ENCODE data around the gene AVP.
"Not testable (repeated sequence)": the region's sequence is repeated elsewhere in the genome, so short reads cannot be mapped to it uniquely, and the experiment has no call there.

AVP gene

DNA sequence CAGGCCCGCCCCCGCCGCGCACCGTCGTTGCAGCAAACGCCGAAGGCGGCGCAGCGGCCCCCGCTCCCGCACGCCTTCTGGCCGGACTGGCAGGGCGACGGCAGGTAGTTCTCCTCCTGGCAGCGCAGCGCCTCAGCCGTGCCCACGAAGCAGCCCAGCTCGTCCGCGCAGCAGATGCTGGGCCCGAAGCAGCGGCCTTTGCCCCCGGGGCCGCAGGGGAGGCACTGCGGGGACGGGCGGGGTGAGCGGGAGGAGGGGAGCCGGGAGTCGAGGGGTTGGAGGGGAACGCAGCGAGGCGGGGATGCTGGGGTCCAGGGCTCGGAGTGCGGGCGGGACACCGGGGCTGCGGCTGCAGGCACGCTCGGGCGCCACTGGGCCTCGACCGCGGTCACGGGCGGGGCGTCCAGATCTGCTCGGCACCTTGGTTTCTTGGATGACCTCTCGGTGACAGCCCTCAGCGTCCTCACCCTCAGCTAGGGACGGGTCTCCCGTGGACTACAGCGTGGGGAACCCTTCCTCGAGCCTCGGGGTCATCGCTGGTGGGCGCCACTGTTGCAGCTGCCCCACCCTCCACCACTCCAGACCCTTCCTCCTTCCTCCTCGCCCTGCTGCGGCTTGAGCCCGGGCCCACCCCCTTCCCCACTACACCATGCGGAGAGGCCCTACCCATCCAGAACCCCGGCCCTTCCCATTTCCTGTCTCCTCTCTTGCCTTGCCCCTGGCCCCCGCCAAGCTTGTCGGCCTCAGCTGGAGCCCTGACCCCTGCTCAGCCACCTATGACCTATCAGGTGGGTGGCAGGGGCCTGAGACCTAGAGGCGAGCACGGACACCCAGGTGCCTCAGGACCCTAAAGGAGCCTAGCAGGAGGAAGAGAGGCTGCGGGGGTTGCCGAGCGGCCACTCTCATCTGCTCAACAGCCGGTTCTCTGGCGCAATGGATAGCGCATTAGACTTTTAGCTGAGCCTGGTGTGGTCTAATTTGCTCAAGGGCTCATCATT, 1.3 kb downstream of the AVP start:
- peak overlapping the region; percentile 17 to 53 for H3K4me3 ChIP-seq (ENCODE audit: low read depth in 1 of 2, low read length in 1 of 2)
- H3K36me3 ChIP-seq = no peaks in the 10 kb centered on the region
- no peaks in the 10 kb centered on the region for H3K9me3 ChIP-seq
- TF ChIP-seq CTCF (IDR thresholded peaks at IDR 0.05) = no peak
- H3K27ac ChIP-seq = no peak overlapping the region
- H3K4me1 ChIP-seq (ENCODE audit: control insufficient read depth in 1 of 2, insufficient read depth in 1 of 2, low read depth in 1 of 2, low read length in 1 of 2) = peaks cover 11 to 29% of the 10 kb centered on the region in 2 experiments
- H3K27me3 ChIP-seq = peaks cover 93% of the 10 kb centered on the region

DNA sequence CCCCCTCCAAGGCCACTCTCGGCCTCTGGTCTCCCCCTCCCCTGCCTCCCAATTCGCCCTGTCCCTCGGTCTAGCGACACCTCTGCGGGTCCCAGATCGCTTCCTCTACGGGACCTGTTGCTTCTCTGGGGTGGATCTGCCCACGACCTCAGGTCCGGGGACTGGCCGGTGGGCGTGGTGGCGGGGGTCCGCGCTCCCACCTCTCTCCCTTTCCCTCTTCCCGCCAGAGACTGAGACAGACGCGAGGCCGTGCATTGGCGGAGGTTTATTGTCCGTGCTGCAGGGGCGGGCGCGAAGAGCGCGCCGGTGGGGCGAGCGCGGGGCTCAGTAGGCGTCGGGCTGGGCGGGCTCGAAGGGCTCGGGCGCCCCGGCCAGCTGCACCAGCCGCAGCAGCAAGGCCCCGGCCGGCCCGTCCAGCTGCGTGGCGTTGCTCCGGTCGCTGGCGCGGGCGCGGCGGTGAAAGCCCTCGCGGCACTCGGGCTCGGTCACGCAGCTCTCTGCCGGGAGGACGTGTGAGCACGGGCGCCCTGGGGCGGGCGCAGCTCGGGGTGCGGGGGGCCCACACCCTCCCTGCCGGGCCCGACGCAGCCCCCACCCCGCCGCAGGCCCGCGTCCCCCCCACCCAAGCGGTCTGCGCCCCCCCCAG, 2.1 kb downstream of the AVP start:
- TF ChIP-seq CTCF (IDR thresholded peaks at IDR 0.05) = no peak
- Histone ChIP-seq H3K27me3 (peaks cover 94% of the 10 kb centered on the region), H3K4me3 (ENCODE audit: low read depth in 1 of 2, low read length in 1 of 2) (peak overlapping the region; percentile 15 to 53), H3K4me1 (ENCODE audit: control insufficient read depth in 1 of 2, insufficient read depth in 1 of 2, low read depth in 1 of 2, low read length in 1 of 2) (peaks cover 15 to 36% of the 10 kb centered on the region in 2 experiments), H3K27ac (no peak overlapping the region), H3K9me3 (no peaks in the 10 kb centered on the region), H3K36me3 (no peaks in the 10 kb centered on the region)

- H3K27ac ChIP-seq = no peak overlapping the region
- H3K9me3 ChIP-seq = no peaks in the 10 kb centered on the region
- H3K4me1 ChIP-seq (ENCODE audit: control insufficient read depth in 1 of 2, insufficient read depth in 1 of 2, low read depth in 1 of 2, low read length in 1 of 2) = peaks cover 22 to 44% of the 10 kb centered on the region in 2 experiments
- no peaks in the 10 kb centered on the region for H3K36me3 ChIP-seq
- no peak for TF ChIP-seq CTCF (IDR thresholded peaks at IDR 0.05)
- H3K4me3 ChIP-seq (ENCODE audit: low read depth in 1 of 2, low read length in 1 of 2) = no peak overlapping the region
- peaks cover 97% of the 10 kb centered on the region for H3K27me3 ChIP-seq
These were observed 2.9 kb downstream of the AVP start for GRCh38 chr20:3081641-3082040.

GRCh38 chr20:3080939-3081388, 3.6 kb downstream of the AVP start:
- H3K27me3 ChIP-seq = peaks cover 100% of the 10 kb centered on the region
- H3K36me3 ChIP-seq = no peaks in the 10 kb centered on the region
- no peaks in the 10 kb centered on the region for H3K9me3 ChIP-seq
- TF ChIP-seq CTCF (IDR thresholded peaks at IDR 0.05) = no peak
- no peak overlapping the region for H3K4me3 ChIP-seq (ENCODE audit: low read depth in 1 of 2, low read length in 1 of 2)
- H3K27ac ChIP-seq = no peak overlapping the region
- peaks cover 22 to 49% of the 10 kb centered on the region in 2 experiments for H3K4me1 ChIP-seq (ENCODE audit: control insufficient read depth in 1 of 2, insufficient read depth in 1 of 2, low read depth in 1 of 2, low read length in 1 of 2)

GRCh38 chr20:3077618-3078134, 6.8 kb downstream of the AVP start:
- Histone ChIP-seq H3K9me3 (no peaks in the 10 kb centered on the region), H3K4me1 (ENCODE audit: control insufficient read depth in 1 of 2, insufficient read depth in 1 of 2, low read depth in 1 of 2, low read length in 1 of 2) (peaks cover 30 to 46% of the 10 kb centered on the region in 2 experiments), H3K27ac (peak overlapping the region; percentile 62), H3K36me3 (no peaks in the 10 kb centered on the region), H3K27me3 (peaks cover 98% of the 10 kb centered on the region), H3K4me3 (ENCODE audit: low read depth in 1 of 2, low read length in 1 of 2) (peak overlapping the region in 1 of 2 experiments; percentile 28)
- no peak for TF ChIP-seq CTCF (IDR thresholded peaks at IDR 0.05)

- not testable (repeated sequence) for H3K4me3 ChIP-seq (ENCODE audit: low read depth in 1 of 2, low read length in 1 of 2); H3K36me3 ChIP-seq; H3K27ac ChIP-seq; H3K9me3 ChIP-seq
- H3K27me3 ChIP-seq = peaks cover 98% of the 10 kb centered on the region
- peaks cover 42 to 61% of the 10 kb centered on the region in 2 experiments for H3K4me1 ChIP-seq (ENCODE audit: control insufficient read depth in 1 of 2, insufficient read depth in 1 of 2, low read depth in 1 of 2, low read length in 1 of 2)
These were observed 9.2 kb downstream of the AVP start for GRCh38 chr20:3075315-3075714.
